ENCODE measurements around the gene BLTP2.
A peak's percentile ranks its signal among the peaks of the same experiment; 100 is the strongest.

The BLTP2 gene

DNA sequence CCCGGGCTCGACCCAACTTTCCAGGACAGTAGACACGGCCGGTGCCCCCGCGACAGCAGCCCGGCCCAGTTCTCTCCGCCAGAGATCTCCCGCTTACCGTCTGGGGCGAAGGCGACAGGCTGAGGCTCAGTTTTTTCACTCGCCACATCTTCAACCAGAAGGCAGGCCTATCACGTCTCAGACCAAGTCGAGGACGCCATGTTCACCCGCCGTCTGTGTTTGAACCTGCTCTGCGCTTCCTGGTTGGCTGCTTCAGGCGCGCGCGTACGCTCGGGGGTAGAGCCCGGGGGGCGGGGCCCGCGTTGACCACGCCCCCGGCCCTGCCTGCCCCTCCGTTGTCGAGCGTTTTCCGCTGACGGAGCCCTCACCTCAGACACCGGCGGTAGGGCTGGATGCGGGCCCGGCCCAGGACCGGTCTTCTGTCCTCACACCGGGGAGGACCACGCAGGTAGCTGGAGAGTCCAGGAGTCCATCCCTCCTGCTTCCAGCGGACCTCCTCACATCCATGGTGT, 46.1 kb downstream of the BLTP2 start, which contains the start of gene SPAG5:
Gene SPAG5, minus strand, starts transcription at position 227 of the 512 bp plus-strand sequence. Its CDS starts 79 bp downstream, at position 148.
- DNase-seq (ENCODE audit: low spot score) = peak; percentile 100

DNA sequence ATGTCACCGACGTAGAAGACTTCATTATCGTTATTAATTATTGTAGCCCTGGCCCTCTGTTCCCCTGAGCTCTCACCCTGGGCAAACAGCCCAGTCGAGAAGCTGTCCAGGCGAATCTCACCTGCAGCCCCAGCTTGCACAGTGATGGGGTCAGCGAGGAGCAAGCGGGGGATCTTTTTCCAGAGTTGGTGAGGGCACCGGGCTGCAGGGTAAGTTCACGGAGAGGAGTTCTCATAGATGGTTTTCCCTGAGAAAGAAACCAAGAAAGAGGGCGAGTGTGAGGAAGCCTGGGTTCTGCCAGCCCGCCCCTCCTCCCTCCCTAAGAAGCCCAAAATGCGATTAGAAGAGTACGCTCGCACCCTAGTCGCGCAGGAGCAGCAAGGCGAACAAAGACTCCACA, 46.6 kb downstream of the BLTP2 start:
- DNase-seq (ENCODE audit: low spot score) = no peak

DNA sequence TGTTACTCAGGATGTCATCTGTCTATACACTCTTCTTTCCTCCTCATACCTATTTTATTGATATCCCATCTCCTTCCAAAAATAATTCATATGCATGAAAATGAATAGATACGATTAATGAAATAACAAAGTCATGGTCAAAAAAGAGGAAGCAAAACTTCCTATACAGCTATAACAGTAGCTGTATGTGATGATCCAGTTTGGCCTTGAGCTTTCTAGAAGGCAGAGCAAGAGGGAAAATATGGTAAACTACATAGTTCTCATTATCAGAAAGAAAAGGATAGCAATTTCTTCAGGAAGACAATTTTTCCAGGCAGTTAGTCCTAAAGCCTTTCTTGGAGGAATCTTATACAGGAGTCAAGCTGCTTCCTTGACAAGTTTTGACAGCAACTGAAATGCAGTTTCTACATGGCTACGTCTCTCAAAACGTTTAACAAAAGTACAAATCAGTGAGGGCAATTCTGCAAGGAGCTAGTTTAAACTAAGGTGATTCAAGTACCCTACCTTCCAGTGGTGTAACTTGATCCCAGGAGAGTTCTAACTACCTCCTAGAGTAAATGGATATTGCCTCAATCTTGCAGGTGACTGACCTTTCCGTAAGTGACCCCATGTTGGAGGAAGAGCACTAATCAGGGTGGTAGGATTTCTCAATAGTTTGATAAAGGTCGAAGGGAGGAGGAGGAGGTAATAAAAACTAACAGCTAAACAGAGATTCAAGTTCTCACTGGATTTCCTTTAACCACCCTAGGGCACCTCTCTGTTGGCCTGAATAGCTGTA, 47.2 kb downstream of the BLTP2 start:
- no peak for DNase-seq (ENCODE audit: low spot score)

All from iPS-NIHi11 (cell line).